SHP77 treated with DMSO at 0.1 percent for 48 hours (cell line): Measurements from ENCODE around the gene FAM227A.

Experiments used
- DNase-seq: peaks from one replicate; lab custom pipeline; 2025; lab: John Stamatoyannopoulos, UW

Gene FAM227A

GRCh38 chr22:38656256-38657044 is at the start of gene FAM227A, which contains the start of gene CBY1:
FAM227A (minus strand) TSS chr22:38656392; CDS start chr22:38650168, 6,224 bp downstream.
CBY1 (plus strand) TSS chr22:38656638; CDS start chr22:38668055, 11,417 bp downstream.
- peak; percentile 71 for DNase-seq

GRCh38 chr22:38705235-38706100 is 49.3 kb upstream of the FAM227A start, which contains the start of gene GTPBP1:
GTPBP1 (plus strand) TSS chr22:38705944; CDS start chr22:38705956, 12 bp downstream.
- DNase-seq, result peak; percentile 100

- peak; percentile 11 for DNase-seq
These were observed 48.6 kb upstream of the FAM227A start for GRCh38 chr22:38704654-38705234.

GRCh38 chr22:38700789-38701628 is 44.8 kb upstream of the FAM227A start, which contains the start of gene JOSD1:
JOSD1 (minus strand) TSS chr22:38700943; CDS start chr22:38699987, 956 bp downstream.
- DNase-seq, result peak; percentile 41

GRCh38 chr22:38700270-38700788 is 44.1 kb upstream of the FAM227A start:
- DNase-seq, result no peak

- DNase-seq, result no peak
These were observed 43.6 kb upstream of the FAM227A start for GRCh38 chr22:38699784-38700183.

- DNase-seq, result no peak
These were observed 43.0 kb upstream of the FAM227A start for GRCh38 chr22:38699143-38699542.

GRCh38 chr22:38698407-38699094 is 42.4 kb upstream of the FAM227A start:
- no peak for DNase-seq

- DNase-seq, result no peak
These were observed 41.4 kb upstream of the FAM227A start for GRCh38 chr22:38697425-38698089.

GRCh38 chr22:38696606-38697424 is 40.6 kb upstream of the FAM227A start:
- DNase-seq, result no peak

GRCh38 chr22:38694940-38695339 is 38.7 kb upstream of the FAM227A start:
- DNase-seq, result no peak

- no peak for DNase-seq
These were observed 37.9 kb upstream of the FAM227A start for GRCh38 chr22:38694049-38694448.

- DNase-seq, result no peak
These were observed 33.5 kb upstream of the FAM227A start for GRCh38 chr22:38689651-38690050.

GRCh38 chr22:38685761-38686160 is 29.6 kb upstream of the FAM227A start:
- DNase-seq, result no peak

- DNase-seq, result no peak
These were observed 28.7 kb upstream of the FAM227A start for GRCh38 chr22:38684895-38685294.

- peak; percentile 70 for DNase-seq
These were observed 25.6 kb upstream of the FAM227A start, which contains the start of gene TOMM22 for GRCh38 chr22:38681582-38682335. TOMM22 (plus strand) TSS chr22:38681957; CDS start chr22:38681979, 22 bp downstream.

- no peak for DNase-seq
These were observed 19.6 kb upstream of the FAM227A start for GRCh38 chr22:38675833-38676232.

- DNase-seq, result no peak
These were observed 18.7 kb upstream of the FAM227A start for GRCh38 chr22:38674888-38675287.
